Activated T-cell treated with anti-CD3 and anti-CD28 coated beads for 24 hours (primary cell): ENCODE measurements around the gene TRIM69.

ENCODE experiments used
- DNase-seq: peaks from one replicate; pipeline ENCODE4 v3.0.0-alpha.2; 2020; ENCODE audit warnings: low read depth

The TRIM69 gene

DNA sequence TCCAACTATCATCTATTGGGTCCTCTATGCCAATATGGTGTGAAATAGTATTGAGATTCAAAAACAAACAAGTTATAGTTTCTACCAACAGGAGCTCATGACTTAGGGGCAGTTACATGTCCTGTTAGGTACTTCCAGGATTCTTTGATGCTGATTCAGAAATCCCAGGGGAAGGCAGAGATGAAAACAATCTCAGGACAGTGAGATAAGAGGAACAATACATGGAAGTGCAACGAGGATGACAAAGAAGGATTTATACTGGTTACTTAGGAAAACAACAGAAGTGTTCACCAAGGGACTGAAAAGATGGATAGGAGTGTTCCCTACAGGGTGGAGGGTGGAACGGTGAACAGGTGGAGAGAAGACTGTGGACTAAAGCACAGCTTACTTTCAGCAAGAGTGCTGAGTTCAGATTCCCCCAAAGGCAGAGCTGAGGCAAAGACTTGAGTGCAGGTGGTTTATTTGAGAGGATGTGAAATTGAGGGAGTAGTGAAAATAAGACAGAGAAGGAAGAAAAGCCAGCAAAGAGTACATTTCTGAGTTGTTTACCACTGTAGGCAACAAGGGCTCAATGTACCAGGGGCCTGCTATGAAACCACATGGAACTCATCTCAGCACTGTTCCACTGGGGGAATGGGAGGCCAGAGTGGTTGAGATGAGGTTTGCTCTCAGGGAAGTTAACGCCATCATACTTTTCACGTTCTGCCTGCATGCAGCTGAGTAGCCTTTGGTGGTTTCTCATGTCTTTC lies 68.1 kb downstream of the TRIM69 start:
- no peak for DNase-seq

DNA sequence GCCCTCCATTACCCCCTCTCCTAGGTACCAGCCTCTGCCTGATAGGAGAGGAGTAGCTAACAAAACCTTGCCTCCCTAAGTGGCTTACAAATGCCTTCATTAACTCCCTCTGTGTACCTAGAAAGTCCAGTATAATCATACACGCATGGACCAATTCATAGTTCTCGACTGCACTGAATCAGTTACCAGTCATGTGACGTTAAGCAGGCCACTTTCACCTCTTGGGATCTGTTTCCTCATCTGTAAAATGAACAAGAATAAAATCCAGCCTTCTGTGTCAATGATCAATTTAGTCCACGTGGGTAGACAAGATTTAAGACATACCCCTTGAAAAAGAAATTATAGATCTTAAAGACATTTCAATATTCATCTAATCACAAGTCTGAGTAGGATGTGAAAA lies 72.2 kb downstream of the TRIM69 start:
- no peak for DNase-seq

GRCh38 chr15:44810237-44810636 lies 73.9 kb downstream of the TRIM69 start:
- DNase-seq: no peak

GRCh38 chr15:44811337-44811736 lies 75.0 kb downstream of the TRIM69 start:
- DNase-seq: no peak

- DNase-seq: no peak
Measured at GRCh38 chr15:44812029-44812517, 75.7 kb downstream of the TRIM69 start.

DNA sequence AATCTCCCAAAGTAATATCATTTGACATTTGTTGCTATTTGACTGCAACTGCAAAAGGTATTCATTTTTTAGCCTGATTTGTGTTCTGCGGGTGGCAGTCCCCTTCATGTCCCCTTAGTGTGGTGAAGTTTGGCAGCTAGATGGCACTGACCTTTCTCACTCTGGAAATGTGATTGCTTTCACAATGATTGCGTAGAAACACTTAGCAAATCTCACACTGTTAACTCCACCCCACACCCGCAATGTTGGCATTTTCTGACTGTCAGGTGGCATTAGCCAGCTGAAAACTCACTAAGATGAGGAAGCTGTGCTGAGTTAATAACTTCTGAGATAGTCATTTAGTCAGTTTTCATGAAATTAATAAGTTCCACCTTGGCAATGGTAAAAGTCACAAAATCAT lies 76.9 kb downstream of the TRIM69 start:
- DNase-seq: no peak
